ENCODE measurements around the gene PPEF2. TPM values are rescaled to one million over a fixed set of nuclear protein-coding genes. Genes with fewer than 3 reads are reported as not detected.

Gene PPEF2
- total RNA-seq, 1 experiment from 2014 or later, result not detected

DNA sequence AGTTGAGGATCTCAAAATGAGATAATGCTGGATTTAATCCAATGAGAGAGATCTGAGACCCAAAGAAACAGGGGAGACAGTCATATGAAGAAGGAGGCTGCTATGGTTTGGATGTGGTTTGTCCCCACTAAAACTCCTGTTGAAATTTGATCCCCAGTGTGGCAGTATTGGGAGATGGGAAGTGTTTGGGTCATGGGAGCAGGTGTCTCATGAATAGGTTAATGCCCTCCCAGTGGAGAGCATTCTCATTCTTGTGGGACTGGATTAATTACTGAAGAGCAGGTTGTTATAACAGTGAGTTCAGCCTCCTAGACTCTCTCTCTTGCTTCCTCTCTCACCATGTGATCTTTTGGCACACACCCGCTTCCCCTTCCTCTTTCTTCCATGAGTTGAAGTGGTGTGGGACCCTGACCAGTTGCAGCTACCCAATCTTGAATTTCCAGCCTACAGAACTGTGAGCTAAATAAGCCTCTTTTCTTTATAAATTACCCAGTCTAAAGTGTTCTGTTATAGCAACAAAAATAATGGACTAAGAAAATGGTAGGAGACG, 70.3 kb downstream of the PPEF2 start:
- no peaks in the 10 kb centered on the region for H3K9me3 ChIP-seq (ENCODE audit: control insufficient read depth, low read depth, low read length)
- H4K5ac ChIP-seq (ENCODE audit: insufficient read length, low read depth, low read length), result no peak overlapping the region
- H3K9ac ChIP-seq (ENCODE audit: extremely low read depth, insufficient read length, low read length), result no peak overlapping the region
- peak overlapping the region in 1 of 2 experiments; percentile 44; a peak in 1 of 5 replicates for H3K4me3 Mint-ChIP-seq
- no peak overlapping the region for H4K8ac ChIP-seq (replicated peaks; ENCODE audit: insufficient read length, low read depth, low read length)
- no peak overlapping the region for H3T11ph ChIP-seq (ENCODE audit: low read length)
- H2BK120ac ChIP-seq (ENCODE audit: low read depth, low read length, poor library complexity, severe bottlenecking), result no peak overlapping the region
- H2BK15ac ChIP-seq (ENCODE audit: low read depth, low read length), result no peak overlapping the region
- H2AFZ ChIP-seq (ENCODE audit: low read length), result peak overlapping the region; percentile 40
- peak overlapping the region; percentile 58 to 85 (median 83); a peak in 6 of 7 replicates for H3K27ac Mint-ChIP-seq
- peaks cover 0 to 4% of the 10 kb centered on the region in 2 experiments; a peak in 3 of 5 replicates for H3K9me3 Mint-ChIP-seq
- H3K4ac ChIP-seq (ENCODE audit: low read depth, low read length), result no peak overlapping the region
- H3K4me2 ChIP-seq (ENCODE audit: insufficient read depth, insufficient read length, low read length), result peak overlapping the region; percentile 30
- no peak overlapping the region for H2BK20ac ChIP-seq (ENCODE audit: low read depth, low read length, poor library complexity, severe bottlenecking)
- H3K23me2 ChIP-seq (ENCODE audit: insufficient read length, low read depth, low read length, poor library complexity, severe bottlenecking), result no peaks in the 10 kb centered on the region
- no peaks in the 10 kb centered on the region; the same call in 1 of the 2 replicates for H3K4me1 ChIP-seq (ENCODE audit: insufficient read depth, low read length)
- H4K91ac ChIP-seq (ENCODE audit: insufficient read length, low read depth, low read length), result no peak overlapping the region
- TF ChIP-seq, protein P1, sequence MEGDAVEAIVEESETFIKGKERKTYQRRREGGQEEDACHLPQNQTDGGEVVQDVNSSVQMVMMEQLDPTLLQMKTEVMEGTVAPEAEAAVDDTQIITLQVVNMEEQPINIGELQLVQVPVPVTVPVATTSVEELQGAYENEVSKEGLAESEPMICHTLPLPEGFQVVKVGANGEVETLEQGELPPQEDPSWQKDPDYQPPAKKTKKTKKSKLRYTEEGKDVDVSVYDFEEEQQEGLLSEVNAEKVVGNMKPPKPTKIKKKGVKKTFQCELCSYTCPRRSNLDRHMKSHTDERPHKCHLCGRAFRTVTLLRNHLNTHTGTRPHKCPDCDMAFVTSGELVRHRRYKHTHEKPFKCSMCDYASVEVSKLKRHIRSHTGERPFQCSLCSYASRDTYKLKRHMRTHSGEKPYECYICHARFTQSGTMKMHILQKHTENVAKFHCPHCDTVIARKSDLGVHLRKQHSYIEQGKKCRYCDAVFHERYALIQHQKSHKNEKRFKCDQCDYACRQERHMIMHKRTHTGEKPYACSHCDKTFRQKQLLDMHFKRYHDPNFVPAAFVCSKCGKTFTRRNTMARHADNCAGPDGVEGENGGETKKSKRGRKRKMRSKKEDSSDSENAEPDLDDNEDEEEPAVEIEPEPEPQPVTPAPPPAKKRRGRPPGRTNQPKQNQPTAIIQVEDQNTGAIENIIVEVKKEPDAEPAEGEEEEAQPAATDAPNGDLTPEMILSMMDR (conservative IDR thresholded peaks at IDR 0.05), result no peak
- H3K56ac ChIP-seq (ENCODE audit: insufficient read length, low read depth, low read length), result no peak overlapping the region
- no peaks in the 10 kb centered on the region for H4K20me1 ChIP-seq (ENCODE audit: control insufficient read depth, insufficient read depth, insufficient read length)
- no peak overlapping the region; the same call in 1 of the 2 replicates for H3K14ac ChIP-seq (ENCODE audit: insufficient read depth, low read length)
- peak; percentile 52 for DNase-seq
- H2BK5ac ChIP-seq (ENCODE audit: insufficient read length, low read length), result no peak overlapping the region
- no peak overlapping the region for H2BK12ac ChIP-seq (ENCODE audit: insufficient read length, low read depth, low read length)
- peaks cover 8 to 10% of the 10 kb centered on the region in 2 experiments for H3K4me1 Mint-ChIP-seq
- no peaks in the 10 kb centered on the region for H3K79me1 ChIP-seq (ENCODE audit: insufficient read depth, low read depth, low read length, poor library complexity, severe bottlenecking)
- no peak overlapping the region for H3K18ac ChIP-seq (ENCODE audit: insufficient read length, low read depth, low read length)
- no peak overlapping the region for H3K23ac ChIP-seq (ENCODE audit: insufficient read length, low read depth, low read length)
- H3K27me3 ChIP-seq (ENCODE audit: insufficient read depth, low read length), result no peaks in the 10 kb centered on the region
- no peaks in the 10 kb centered on the region for H3K79me2 ChIP-seq (ENCODE audit: insufficient read depth, low read length)
- peak overlapping the region; percentile 32 for H3K27ac ChIP-seq (ENCODE audit: insufficient read length, low read depth, low read length)
- no CpG with 5 or more reads among the region's 2 CpGs for WGBS (ENCODE audit: extremely low coverage, insufficient read length, low lambda C conversion rate)
- H3K36me3 Mint-ChIP-seq (ENCODE audit: insufficient read depth in 1 of 3, low read depth in 3 of 3), result peaks cover 0 to 4% (median 0%) of the 10 kb centered on the region in 3 experiments; a peak in 1 of 7 replicates
- H3K27me3 Mint-ChIP-seq (ENCODE audit: low read depth), result 0 out of 2 replicates have a peak, but pooled peaks cover 1% of the 10 kb centered on the region
- H2AK5ac ChIP-seq (ENCODE audit: insufficient read length, low read length), result no peak overlapping the region

All from H9 (cell line).